IMR-90 (cell line): ENCODE measurements around the gene DRAXIN. TPM values are rescaled to one million over a fixed set of nuclear protein-coding genes. Genes with fewer than 3 reads are reported as not detected.

Source experiments
- ATAC-seq: fragments of 200-7000 bp; cut with Tn5 transposase; 2 replicates; pipeline ENCODE4 v1.9.1; 2020; ENCODE audit warnings: low read depth, mild to moderate bottlenecking, moderate library complexity
- BruUV-seq: library from RNA; stranded (reverse); fragments of 400-500 nt; replicated peaks from 2 replicates; lab custom pipeline; 2021; lab: Mats Ljungman, UMichigan
- CTCF ChIA-PET: fragments of 300-600 bp; formaldehyde crosslinking; extraction: SDS; loops from one replicate; lab custom pipeline; 2021; ENCODE audit warnings: antibody characterized with exemption; lab: Yijun Ruan, JAX
- POLR2A ChIA-PET: fragments of 300-600 bp; sonication (Branson Sonifier 250); formaldehyde crosslinking; loops from one replicate; lab custom pipeline; 2022; ENCODE audit warnings: antibody characterized with exemption; ENCODE audit not compliant: unreplicated experiment; lab: Charles Lee
- DNase-seq: peaks from one replicate; pipeline ENCODE4 v3.0.0; 2013
- H2AFZ ChIP-seq: replicated peaks from 2 replicates; pipeline ENCODE3; 2013; ENCODE audit warnings: low read length, mild to moderate bottlenecking; ENCODE audit not compliant: poor library complexity
- H2AK5ac ChIP-seq: 2 replicates; pipeline ENCODE4 v1.6.1; 2013; ENCODE audit warnings: low read depth, low read length, inconsistent platforms
- H2AK9ac ChIP-seq: replicated peaks from 2 replicates; pipeline ENCODE3; 2013; ENCODE audit warnings: mild to moderate bottlenecking, low read depth, low read length, moderate library complexity; ENCODE audit not compliant: poor library complexity
- H2BK120ac ChIP-seq: 2 replicates; pipeline ENCODE4 v1.6.1; 2013; ENCODE audit warnings: low read depth, low read length, inconsistent platforms
- H2BK15ac ChIP-seq: 3 replicates; pipeline ENCODE4 v1.6.1; 2013; ENCODE audit warnings: low read depth, low read length, inconsistent platforms
- H2BK20ac ChIP-seq: 2 replicates; pipeline ENCODE4 v1.6.1; 2013; ENCODE audit warnings: low read depth, mild to moderate bottlenecking, inconsistent platforms, low read length, moderate library complexity
- H2BK5ac ChIP-seq: 2 replicates; pipeline ENCODE4 v1.6.1; 2013; ENCODE audit warnings: mild to moderate bottlenecking, low read depth, low read length, inconsistent platforms; ENCODE audit not compliant: poor library complexity, severe bottlenecking
- H3K14ac ChIP-seq: replicated peaks from 2 replicates; pipeline ENCODE4 v1.6.1; 2013; ENCODE audit warnings: low read depth, low read length, inconsistent platforms
- H3K18ac ChIP-seq: 2 replicates; pipeline ENCODE4 v1.6.1; 2013; ENCODE audit warnings: low read depth, low read length, control low read depth
- H3K23ac ChIP-seq: 2 replicates; pipeline ENCODE4 v1.6.1; 2013; ENCODE audit warnings: low read depth, low read length, inconsistent platforms
- H3K27ac ChIP-seq: 2 replicates; pipeline ENCODE4 v1.5.1; 2013; ENCODE audit warnings: mild to moderate bottlenecking, control low read depth, low read length; ENCODE audit not compliant: insufficient read depth
- H3K27me3 ChIP-seq: 2 replicates; pipeline ENCODE4 v1.6.1; 2013; ENCODE audit warnings: low read length; ENCODE audit not compliant: control insufficient read depth, insufficient read depth
- H3K36me3 ChIP-seq: 2 replicates; pipeline ENCODE4 v1.6.1; 2013; ENCODE audit warnings: low read length, mixed read lengths; ENCODE audit not compliant: control insufficient read depth, insufficient read depth
- H3K4ac ChIP-seq: 2 replicates; pipeline ENCODE4 v1.6.1; 2013; ENCODE audit warnings: low read depth, low read length, inconsistent platforms
- H3K4me1 ChIP-seq: 2 replicates; pipeline ENCODE4 v1.6.1; 2013; ENCODE audit warnings: low read length, mixed read lengths; ENCODE audit not compliant: control insufficient read depth, insufficient read depth
- H3K4me2 ChIP-seq: 2 replicates; pipeline ENCODE4 v1.6.1; 2013; ENCODE audit warnings: low read depth, mild to moderate bottlenecking, control low read depth, low read length, moderate library complexity
- H3K4me3 ChIP-seq: 2 replicates; pipeline ENCODE4 v1.5.1; 2013; ENCODE audit warnings: low read depth, mild to moderate bottlenecking, control low read depth, low read length, moderate library complexity; ENCODE audit not compliant: insufficient read depth
- H3K56ac ChIP-seq: 2 replicates; pipeline ENCODE4 v1.6.1; 2013; ENCODE audit warnings: low read length, inconsistent platforms; ENCODE audit not compliant: insufficient read depth; ENCODE audit errors: extremely low read depth
- H3K79me1 ChIP-seq, 2 experiments: 2 replicates each; pipeline ENCODE4 v1.6.1; 2013; ENCODE audit warnings: low read length in 2 of 2, inconsistent platforms in 1 of 2, low read depth in 1 of 2
- H3K9ac ChIP-seq: 2 replicates; pipeline ENCODE4 v1.6.1; 2013; ENCODE audit warnings: low read depth, low read length, control low read depth
- H3K9me1 ChIP-seq: 2 replicates; pipeline ENCODE4 v1.6.1; 2013; ENCODE audit warnings: low read length, inconsistent platforms; ENCODE audit not compliant: insufficient read depth
- H3K9me3 ChIP-seq: 2 replicates; pipeline ENCODE4 v1.6.1; 2013; ENCODE audit warnings: low read length; ENCODE audit not compliant: control insufficient read depth, insufficient read depth
- H4K20me1 ChIP-seq: 2 replicates; pipeline ENCODE4 v1.6.1; 2013; ENCODE audit warnings: low read length, inconsistent platforms; ENCODE audit not compliant: insufficient read depth
- H4K5ac ChIP-seq: 2 replicates; pipeline ENCODE4 v1.6.1; 2013; ENCODE audit warnings: mild to moderate bottlenecking, low read depth, low read length, control low read depth
- H4K8ac ChIP-seq, 2 experiments: 2 replicates each; pipeline ENCODE4 v1.6.1; 2013; ENCODE audit warnings: low read depth in 2 of 2, low read length in 2 of 2, control low read depth in 1 of 2, inconsistent platforms in 1 of 2
- H4K91ac ChIP-seq: 2 replicates; pipeline ENCODE4 v1.6.1; 2013; ENCODE audit warnings: low read depth, low read length, inconsistent platforms; ENCODE audit not compliant: insufficient read depth
- BHLHE40 ChIP-seq: fragments of 150-350 bp; IDR thresholded peaks from 2 replicates; pipeline ENCODE4 v1.6.1; 2016; ENCODE audit warnings: mild to moderate bottlenecking, low read depth, low read length
- CEBPB ChIP-seq: IDR thresholded peaks from 2 replicates; pipeline ENCODE4 v1.6.1; 2012; ENCODE audit warnings: low read depth, low read length, improper control_type of control experiment
- MXI1 ChIP-seq: IDR thresholded peaks from 2 replicates; pipeline ENCODE4 v1.6.1; 2012; ENCODE audit warnings: low read depth, mild to moderate bottlenecking, low read length, moderate library complexity, borderline replicate concordance
- NFE2L2 ChIP-seq: fragments of 150-350 bp; IDR thresholded peaks from 2 replicates; pipeline ENCODE4 v1.6.1; 2016; ENCODE audit warnings: low read depth, mild to moderate bottlenecking, low read length
- POLR2A ChIP-seq: IDR thresholded peaks from 2 replicates; pipeline ENCODE4 v1.6.1; 2012; ENCODE audit warnings: mild to moderate bottlenecking, low read depth, low read length
- RCOR1 ChIP-seq: IDR thresholded peaks from 2 replicates; pipeline ENCODE4 v1.6.1; 2012; ENCODE audit warnings: mild to moderate bottlenecking, low read length, improper control_type of control experiment; ENCODE audit not compliant: insufficient replicate concordance
- WGBS, 2 experiments: methylation state at CpG; one replicate each; pipeline versions ENCODE4 v1.1.5 to v1.1.7; 2013; ENCODE audit warnings: missing lambda C conversion rate in 2 of 2; ENCODE audit not compliant: insufficient read length in 1 of 2; ENCODE audit errors: extremely low coverage in 2 of 2; 5-methylcytosine and 5-hydroxymethylcytosine counted together
- dilution Hi-C: fragments of 300-500 bp; cut with HindIII; formaldehyde crosslinking; loops from one replicate; pipeline ENCODE4 v1.14.3; 2018; ENCODE audit warnings: low sequenced_read_pairs; ENCODE audit not compliant: unreplicated experiment
- in situ Hi-C: fragments of 300-500 bp; cut with MboI; formaldehyde crosslinking; loops from 3 replicates; pipeline ENCODE4 v1.14.3; 2019; ENCODE audit warnings: low sequenced_read_pairs, inconsistent platforms, mixed read lengths
- intact Hi-C: fragments of 100-400 bp; cut with micrococcal nuclease; formaldehyde crosslinking; loops from 2 replicates; pipeline ENCODE4 v1.10.0; 2022
- polyA plus RNA-seq, 3 experiments: library from polyadenylated mRNA; depleted of rRNA; stranded (reverse); fragments of >200 nt; gene quantifications; 2 replicates each; pipeline ENCODE4 v1.2.3, GENCODE V29; 2012; ENCODE audit warnings: low replicate concordance in 1 of 3
- total RNA-seq: library from RNA; depleted of rRNA; stranded (reverse); fragments of >200 nt; gene quantifications from 2 replicates; pipeline ENCODE4 v1.2.3, GENCODE V29; 2012
- TF ChIP-seq, protein P1 (sequence below): conservative IDR thresholded peaks from 2 replicates; pipeline ENCODE4 v1.5.1; 2012; ENCODE audit warnings: mild to moderate bottlenecking, low read depth, low read length, improper control_type of control experiment
- TF ChIP-seq, protein P2 (sequence below): fragments of 150-350 bp; IDR thresholded peaks from 2 replicates; pipeline ENCODE4 v1.6.1; 2016; ENCODE audit warnings: low read depth, mild to moderate bottlenecking, low read length, moderate library complexity, borderline replicate concordance

DRAXIN gene
- total and polyA plus RNA-seq, 2 of the 4 experiments (the other 2 are of a cell fraction) = under 0.01 to 0.02 TPM

DNA sequence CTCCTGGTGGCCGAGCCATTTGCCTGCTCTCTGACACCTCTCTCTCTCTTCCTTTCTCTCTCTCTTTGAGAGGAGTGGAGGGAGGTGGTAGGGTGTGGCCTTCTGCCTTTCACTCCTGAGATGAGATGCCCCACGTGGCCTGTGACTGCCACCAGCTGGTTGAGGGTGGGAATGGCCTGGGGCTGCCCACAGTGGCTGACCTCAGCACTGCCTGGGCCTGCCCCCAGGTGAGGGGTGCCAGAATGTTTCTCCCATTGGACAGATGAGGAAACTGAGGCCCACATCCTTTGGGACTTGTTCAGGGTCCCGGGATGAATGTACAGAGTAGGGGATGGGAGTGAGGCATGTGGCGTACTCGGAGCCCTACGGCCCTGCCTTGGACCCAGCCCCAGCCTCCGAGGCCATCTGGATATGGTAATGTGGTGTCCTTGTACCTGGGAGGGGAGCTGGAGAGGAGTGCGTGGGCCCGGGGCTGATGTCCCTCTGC lies 57.7 kb downstream of the DRAXIN start:
- DNase-seq (no peak), ATAC-seq (peak; percentile 59)
- Histone ChIP-seq H4K91ac (no peak overlapping the region), H4K8ac (no peak overlapping the region), H3K56ac (no peak overlapping the region), H2BK20ac (no peak overlapping the region), H3K4me1 (no peaks in the 10 kb centered on the region), H4K5ac (no peak overlapping the region), H4K20me1 (no peaks in the 10 kb centered on the region), H2BK15ac (no peak overlapping the region), H3K27ac (no peak overlapping the region), H3K9ac (no peak overlapping the region), H3K4ac (no peak overlapping the region), H2BK120ac (no peak overlapping the region), H3K14ac (no peak overlapping the region), H2BK5ac (no peak overlapping the region), H3K4me3 (no peak overlapping the region), H2AK5ac (no peak overlapping the region), H3K23ac (no peak overlapping the region), H2AK9ac (no peak overlapping the region), H3K79me1 (no peaks in the 10 kb centered on the region), H3K4me2 (no peak overlapping the region), H2AFZ (no peak overlapping the region), H3K9me1 (no peaks in the 10 kb centered on the region), H3K9me3 (no peaks in the 10 kb centered on the region), H3K18ac (no peak overlapping the region), H3K36me3 (peaks cover 27% of the 10 kb centered on the region), H3K27me3 (no peaks in the 10 kb centered on the region)
- no TSS peak for BruUV-seq
- TF ChIP-seq, protein P1, sequence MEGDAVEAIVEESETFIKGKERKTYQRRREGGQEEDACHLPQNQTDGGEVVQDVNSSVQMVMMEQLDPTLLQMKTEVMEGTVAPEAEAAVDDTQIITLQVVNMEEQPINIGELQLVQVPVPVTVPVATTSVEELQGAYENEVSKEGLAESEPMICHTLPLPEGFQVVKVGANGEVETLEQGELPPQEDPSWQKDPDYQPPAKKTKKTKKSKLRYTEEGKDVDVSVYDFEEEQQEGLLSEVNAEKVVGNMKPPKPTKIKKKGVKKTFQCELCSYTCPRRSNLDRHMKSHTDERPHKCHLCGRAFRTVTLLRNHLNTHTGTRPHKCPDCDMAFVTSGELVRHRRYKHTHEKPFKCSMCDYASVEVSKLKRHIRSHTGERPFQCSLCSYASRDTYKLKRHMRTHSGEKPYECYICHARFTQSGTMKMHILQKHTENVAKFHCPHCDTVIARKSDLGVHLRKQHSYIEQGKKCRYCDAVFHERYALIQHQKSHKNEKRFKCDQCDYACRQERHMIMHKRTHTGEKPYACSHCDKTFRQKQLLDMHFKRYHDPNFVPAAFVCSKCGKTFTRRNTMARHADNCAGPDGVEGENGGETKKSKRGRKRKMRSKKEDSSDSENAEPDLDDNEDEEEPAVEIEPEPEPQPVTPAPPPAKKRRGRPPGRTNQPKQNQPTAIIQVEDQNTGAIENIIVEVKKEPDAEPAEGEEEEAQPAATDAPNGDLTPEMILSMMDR = peak; percentile 20; the same call in 1 of the 2 replicates
- TF ChIP-seq NFE2L2 = no peak
- TF ChIP-seq BHLHE40 = no peak
- no peak for TF ChIP-seq MXI1
- no peak for TF ChIP-seq POLR2A
- no peak for TF ChIP-seq CEBPB
- TF ChIP-seq RCOR1 = no peak
- TF ChIP-seq, protein P2, sequence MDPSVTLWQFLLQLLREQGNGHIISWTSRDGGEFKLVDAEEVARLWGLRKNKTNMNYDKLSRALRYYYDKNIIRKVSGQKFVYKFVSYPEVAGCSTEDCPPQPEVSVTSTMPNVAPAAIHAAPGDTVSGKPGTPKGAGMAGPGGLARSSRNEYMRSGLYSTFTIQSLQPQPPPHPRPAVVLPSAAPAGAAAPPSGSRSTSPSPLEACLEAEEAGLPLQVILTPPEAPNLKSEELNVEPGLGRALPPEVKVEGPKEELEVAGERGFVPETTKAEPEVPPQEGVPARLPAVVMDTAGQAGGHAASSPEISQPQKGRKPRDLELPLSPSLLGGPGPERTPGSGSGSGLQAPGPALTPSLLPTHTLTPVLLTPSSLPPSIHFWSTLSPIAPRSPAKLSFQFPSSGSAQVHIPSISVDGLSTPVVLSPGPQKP = no peak
- ChIA-PET CTCF (no interaction called here), POLR2A (no interaction called here)
- in situ Hi-C loops (no loop called here), intact Hi-C loops (no loop called here), dilution Hi-C loops (no loop called here)
- WGBS, 2 experiments = no CpG with 5 or more reads among the region's 9 CpGs
